Stimulated activated CD8-positive, alpha-beta memory T cell treated with anti-CD3 and anti-CD28 coated beads, Interleukin-4, amount 100 ng/mL, for 48 hours (primary cell): Measurements from ENCODE around the gene HPD.
A peak's percentile ranks its signal among the peaks of the same experiment; 100 is the strongest.

ENCODE experiments used
- DNase-seq: peaks from one replicate; pipeline ENCODE4 v3.0.0-alpha.2; 2020

HPD gene

DNA sequence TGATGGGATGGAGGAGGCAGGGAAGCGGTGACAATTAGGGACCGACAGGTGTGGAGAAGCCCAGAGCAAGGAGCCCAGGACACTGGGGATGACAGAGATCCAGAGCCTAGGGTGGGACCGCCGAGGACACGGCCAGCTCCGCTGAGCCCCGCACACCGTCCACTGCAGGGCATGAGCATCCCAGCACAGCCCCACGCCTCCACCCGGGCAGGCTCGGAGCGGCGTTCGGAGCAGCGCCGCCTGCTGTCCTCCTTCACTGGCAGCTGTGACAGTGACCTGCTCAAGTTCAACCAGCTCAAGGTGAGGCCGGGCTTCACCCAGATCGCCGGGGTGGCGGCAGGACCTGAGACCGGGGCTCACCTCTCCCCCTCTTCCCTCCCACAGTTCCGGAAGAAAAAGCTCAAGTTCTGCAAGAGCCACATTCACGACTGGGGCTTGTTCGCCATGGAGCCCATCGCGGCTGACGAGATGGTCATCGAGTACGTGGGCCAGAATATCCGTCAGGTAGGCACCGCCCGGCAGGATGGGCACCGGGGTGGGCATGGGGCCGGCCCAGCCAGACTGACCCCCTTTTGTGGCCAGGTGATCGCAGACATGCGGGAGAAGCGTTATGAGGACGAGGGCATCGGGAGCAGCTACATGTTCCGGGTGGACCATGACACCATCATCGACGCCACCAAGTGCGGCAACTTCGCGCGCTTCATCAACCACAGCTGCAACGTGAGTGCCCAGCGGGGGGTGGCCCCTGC lies 31.1 kb downstream of the HPD start:
- DNase-seq: no peak

DNA sequence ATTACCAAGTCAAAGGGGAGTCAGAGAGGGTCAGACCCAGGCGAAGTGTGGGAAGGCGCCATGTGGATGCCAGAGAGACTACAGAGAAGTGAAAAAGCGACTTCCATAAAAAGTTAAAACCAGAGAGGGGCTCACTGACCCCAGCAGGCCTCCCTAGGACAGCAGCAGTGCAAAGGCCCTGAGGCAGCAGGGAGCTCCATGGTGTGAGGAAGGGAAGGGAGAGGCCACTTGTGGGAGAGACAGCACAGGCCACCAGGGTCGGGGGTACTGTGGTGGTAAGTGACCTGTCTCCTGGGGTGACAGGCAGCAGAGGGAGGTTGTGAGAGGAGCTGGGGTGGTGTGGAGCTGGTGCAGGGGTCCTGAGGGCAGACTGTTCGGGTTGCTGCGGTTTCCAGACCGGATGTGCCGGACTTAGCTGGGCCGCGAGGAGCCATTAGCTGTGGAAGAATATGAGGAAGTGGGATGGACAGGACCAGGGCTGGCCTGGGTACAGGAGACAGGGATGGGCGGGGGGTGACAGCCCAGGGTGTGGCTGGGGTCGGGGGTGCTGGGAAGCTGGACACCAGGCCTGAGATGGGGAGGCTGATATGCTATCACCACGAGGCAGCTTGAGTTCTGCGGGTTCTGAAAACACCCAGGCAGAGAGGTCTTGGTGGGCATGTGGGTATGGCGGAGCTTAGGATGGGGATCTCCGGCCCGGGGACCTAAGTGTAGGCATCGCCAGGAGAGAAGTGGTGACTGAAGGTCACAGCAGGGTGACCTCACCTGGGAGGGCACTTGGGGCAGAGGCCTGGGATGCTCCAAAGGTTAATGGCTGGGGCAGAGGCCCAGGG lies 32.1 kb downstream of the HPD start:
- no peak for DNase-seq

DNA sequence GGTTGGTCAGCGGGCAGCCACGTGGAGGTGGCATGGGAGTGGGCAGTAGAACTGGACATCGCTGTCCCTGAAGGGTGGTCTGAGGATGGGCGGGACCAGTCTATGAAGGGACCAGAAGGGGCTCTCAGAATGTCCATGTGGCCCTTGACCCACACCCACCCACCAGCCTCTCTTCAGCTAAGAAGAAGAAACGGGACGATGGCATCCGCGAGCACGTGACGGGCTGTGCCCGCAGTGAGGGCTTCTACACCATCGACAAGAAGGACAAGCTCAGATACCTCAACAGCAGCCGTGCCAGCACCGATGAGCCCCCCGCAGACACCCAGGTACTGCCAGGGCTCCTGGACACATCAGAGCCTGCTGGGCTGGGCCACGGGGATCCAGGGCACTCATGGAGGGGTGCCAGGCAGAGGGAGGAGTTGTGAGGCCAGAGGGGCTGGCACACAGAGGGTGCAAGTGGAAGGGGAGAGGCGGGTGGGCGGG lies 33.6 kb downstream of the HPD start:
- no peak for DNase-seq

GRCh38 chr12:121823727-121824115 lies 34.9 kb downstream of the HPD start:
- no peak for DNase-seq

DNA sequence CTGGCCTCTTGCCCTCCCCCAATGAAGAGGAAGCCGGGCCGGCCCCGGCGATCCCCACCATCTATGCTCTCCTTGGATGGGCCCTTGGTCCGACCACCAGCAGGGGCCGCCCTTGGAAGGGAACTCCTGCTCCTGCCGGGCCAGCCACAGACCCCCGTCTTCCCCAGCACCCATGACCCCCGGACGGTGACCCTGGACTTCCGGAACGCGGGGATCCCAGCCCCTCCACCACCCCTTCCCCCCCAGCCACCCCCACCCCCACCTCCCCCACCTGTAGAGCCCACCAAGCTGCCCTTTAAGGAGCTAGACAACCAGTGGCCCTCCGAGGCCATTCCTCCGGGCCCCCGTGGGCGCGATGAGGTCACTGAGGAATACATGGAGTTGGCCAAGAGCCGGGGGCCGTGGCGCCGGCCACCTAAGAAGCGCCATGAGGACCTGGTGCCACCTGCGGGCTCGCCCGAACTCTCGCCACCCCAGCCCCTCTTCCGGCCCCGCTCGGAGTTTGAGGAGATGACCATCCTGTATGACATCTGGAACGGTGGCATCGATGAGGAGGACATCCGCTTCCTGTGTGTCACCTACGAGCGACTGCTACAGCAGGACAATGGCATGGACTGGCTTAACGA lies 35.4 kb downstream of the HPD start:
- no peak for DNase-seq

DNA sequence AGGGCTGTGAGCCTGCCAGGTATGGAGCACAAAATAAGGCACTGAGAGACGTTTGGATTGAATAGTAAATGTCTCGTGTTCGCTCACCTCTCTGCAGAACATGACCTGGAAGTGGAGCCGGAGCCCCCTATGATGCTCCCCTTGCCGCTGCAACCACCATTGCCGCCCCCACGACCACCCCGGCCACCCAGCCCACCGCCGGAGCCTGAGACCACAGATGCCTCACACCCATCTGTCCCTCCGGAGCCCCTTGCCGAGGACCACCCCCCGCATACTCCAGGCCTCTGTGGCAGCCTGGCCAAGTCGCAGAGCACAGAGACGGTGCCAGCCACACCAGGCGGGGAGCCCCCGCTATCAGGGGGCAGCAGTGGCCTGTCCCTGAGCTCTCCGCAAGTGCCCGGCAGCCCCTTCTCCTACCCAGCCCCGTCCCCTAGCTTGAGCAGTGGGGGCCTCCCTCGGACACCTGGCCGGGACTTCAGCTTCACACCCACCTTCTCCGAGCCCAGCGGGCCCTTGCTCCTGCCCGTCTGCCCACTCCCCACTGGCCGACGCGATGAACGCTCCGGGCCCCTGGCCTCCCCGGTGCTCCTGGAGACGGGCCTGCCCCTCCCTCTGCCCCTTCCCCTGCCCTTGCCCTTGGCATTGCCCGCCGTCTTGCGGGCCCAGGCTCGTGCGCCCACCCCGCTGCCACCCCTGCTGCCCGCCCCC lies 36.1 kb downstream of the HPD start:
- no peak for DNase-seq

GRCh38 chr12:121820056-121820455 lies 38.6 kb downstream of the HPD start:
- no peak for DNase-seq

DNA sequence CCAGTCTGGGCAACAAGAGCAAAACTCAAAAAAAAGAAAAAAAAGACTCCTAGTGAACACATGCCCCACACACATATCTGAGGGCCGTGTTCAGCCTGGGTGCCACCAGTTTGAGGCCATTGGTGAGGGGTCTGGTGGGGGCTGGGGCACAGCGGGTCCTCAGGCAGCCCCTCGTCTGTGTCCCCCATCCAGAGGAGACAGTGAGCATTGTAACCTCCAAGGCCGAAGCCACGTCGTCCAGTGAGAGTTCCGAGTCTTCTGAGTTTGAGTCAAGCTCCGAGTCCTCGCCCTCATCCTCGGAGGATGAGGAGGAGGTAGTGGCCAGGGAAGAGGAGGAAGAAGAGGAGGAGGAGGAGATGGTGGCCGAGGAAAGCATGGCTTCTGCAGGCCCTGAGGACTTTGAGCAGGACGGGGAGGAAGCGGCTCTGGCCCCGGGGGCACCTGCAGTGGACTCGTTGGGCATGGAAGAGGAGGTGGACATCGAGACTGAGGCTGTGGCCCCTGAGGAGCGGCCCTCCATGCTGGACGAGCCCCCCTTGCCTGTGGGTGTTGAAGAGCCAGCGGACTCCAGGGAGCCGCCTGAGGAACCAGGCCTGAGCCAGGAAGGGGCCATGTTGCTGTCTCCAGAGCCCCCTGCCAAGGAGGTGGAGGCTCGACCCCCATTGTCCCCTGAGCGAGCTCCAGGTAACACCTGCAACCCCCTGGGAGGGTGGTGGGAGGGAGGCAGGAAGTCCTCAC lies 39.3 kb downstream of the HPD start:
- DNase-seq: no peak

- no peak for DNase-seq
Observed at GRCh38 chr12:121817648-121818043, 41.0 kb downstream of the HPD start.

GRCh38 chr12:121816925-121817647 lies 41.6 kb downstream of the HPD start:
- no peak for DNase-seq

GRCh38 chr12:121815263-121815662 lies 43.4 kb downstream of the HPD start:
- DNase-seq: no peak

DNA sequence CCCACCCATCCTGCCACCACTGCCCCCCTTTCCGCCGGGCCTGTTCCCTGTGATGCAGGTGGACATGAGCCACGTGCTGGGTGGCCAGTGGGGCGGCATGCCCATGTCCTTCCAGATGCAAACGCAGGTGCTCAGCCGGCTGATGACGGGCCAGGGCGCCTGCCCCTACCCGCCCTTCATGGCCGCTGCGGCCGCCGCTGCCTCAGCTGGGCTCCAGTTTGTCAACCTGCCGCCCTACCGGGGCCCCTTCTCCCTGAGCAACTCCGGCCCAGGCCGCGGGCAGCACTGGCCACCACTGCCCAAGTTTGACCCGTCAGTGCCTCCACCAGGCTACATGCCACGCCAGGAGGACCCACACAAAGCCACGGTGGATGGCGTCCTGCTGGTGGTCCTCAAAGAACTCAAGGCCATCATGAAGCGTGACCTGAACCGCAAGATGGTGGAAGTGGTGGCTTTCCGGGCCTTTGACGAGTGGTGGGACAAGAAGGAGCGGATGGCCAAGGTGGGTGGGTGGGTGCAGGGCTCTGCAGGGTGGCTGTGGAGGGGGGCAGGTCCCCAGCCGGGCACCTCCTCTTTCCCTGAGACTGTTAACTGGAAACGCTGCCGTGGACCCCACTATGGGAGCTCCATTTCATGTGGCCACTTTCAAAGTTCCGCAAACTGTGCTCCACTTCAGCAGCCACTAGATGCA lies 44.1 kb downstream of the HPD start:
- DNase-seq: no peak

GRCh38 chr12:121813951-121814350 lies 44.7 kb downstream of the HPD start:
- DNase-seq: no peak

GRCh38 chr12:121812921-121813896 lies 45.5 kb downstream of the HPD start:
- DNase-seq: no peak

DNA sequence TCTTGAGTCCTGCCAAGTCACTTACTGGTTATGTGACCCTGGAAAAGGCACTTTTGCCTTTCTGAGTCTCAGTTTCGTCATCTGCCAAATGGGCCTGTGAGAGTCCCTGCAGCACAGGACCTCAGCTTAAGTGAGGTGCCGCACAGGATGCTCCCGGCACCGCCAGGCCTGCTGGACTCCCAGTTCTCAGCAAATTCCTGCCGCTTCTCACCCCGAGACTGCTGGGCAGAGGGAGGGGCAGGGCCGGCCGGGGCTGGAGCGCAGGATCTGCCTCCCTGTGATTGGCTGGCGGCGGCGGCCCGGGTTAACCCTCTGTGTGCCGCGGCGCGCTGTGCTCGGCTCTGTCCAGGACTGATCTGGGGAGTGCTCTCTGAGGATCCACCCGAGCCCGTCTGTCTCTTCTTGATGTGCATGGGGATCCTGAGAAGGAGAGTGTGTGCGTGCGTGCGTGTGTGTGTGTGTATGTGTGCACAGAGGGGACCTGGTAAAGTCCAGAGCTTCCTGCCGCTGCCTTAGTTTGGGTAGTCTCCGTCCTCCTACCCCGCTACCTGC lies 46.3 kb downstream of the HPD start:
- peak; percentile 74 for DNase-seq

- DNase-seq: peak; percentile 82
Observed at GRCh38 chr12:121811434-121812319, 47.0 kb downstream of the HPD start.

- no peak for DNase-seq
Observed at GRCh38 chr12:121810833-121811433, 47.7 kb downstream of the HPD start.
